Ascending aorta (tissue), 2 donors: Measurements from ENCODE around the gene TTC29. TPM values are rescaled to one million over a fixed set of nuclear protein-coding genes. Genes with fewer than 3 reads are reported as not detected.

ENCODE experiments used
- DNase-seq, 2 donors: peaks; one replicate each; pipeline ENCODE4 v3.0.0-alpha.2; 2019; ENCODE audit warnings: low spot score in 2 of 2
- H3K27ac ChIP-seq, 2 donors: fragments of 200-600 bp; sonication (generic); one replicate each; pipeline ENCODE4 v1.5.1; 2016 to 2017; ENCODE audit warnings: mild to moderate bottlenecking in 1 of 2
- H3K27me3 ChIP-seq: fragments of 200-600 bp; sonication (generic); one replicate; pipeline ENCODE4 v1.5.1; 2017
- H3K36me3 ChIP-seq, 2 donors: fragments of 200-600 bp; sonication (generic); one replicate each; pipeline ENCODE4 v1.5.1; 2016
- H3K4me1 ChIP-seq, 2 donors: fragments of 200-600 bp; sonication (generic); one replicate each; pipeline ENCODE4 v1.5.1; 2016 to 2017; ENCODE audit warnings: mild to moderate bottlenecking in 1 of 2
- H3K4me3 ChIP-seq, 2 donors: fragments of 200-600 bp; sonication (generic); one replicate each; pipeline ENCODE4 v1.5.1; 2016 to 2017; ENCODE audit warnings: mild to moderate bottlenecking in 1 of 2
- H3K9me3 ChIP-seq, 2 donors: fragments of 200-600 bp; sonication (generic); one replicate each; pipeline ENCODE4 v1.5.1; 2016
- intact Hi-C: fragments of 100-400 bp; cut with DNase I; formaldehyde crosslinking; loops from one replicate; pipeline ENCODE4 v1.15.1; 2023
- total RNA-seq: library from RNA; depleted of rRNA; stranded (reverse); fragments of >200 nt; gene quantifications from one replicate; pipeline ENCODE4 v1.1.0, GENCODE V29; 2016
- TF ChIP-seq, protein P1 (sequence below), 3 experiments: fragments of 200-600 bp in 2 of 3; fragments of 450-650 bp in 1 of 3; sonication (generic) in 2 of 3; IDR thresholded peaks; one replicate each; pipeline ENCODE4 v1.5.1; 2016 to 2019; ENCODE audit warnings: antibody characterized with exemption in 3 of 3, mild to moderate bottlenecking in 1 of 3, moderate library complexity in 1 of 3

TTC29 gene
- total RNA-seq, 1 donor from 2014 or later: not detected

DNA sequence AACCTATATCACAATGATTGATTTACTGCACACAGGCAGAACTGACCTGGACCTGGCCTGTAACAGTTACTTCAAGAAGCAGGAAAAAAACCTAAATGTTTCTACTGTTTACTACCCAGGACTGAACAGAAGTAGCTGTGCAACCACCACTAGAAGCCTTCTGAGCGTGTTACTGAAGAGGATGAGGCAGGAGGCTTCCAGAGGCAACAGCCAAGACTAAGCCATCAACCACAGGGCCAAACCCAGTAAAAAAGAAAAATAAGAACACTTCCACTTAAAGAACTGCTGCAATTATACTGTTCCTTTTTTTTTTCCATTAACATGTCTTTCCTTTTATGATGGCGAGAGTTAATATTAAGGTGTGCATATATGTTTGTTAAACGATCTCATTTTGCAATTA, 29.4 kb upstream of the TTC29 start:
- no peak overlapping the region for H3K27ac ChIP-seq
- no peaks in the 10 kb centered on the region for H3K4me1 ChIP-seq
- intact Hi-C loops: no loop called here
- DNase-seq: no peak
- no peaks in the 10 kb centered on the region for H3K27me3 ChIP-seq
- no peak overlapping the region for H3K4me3 ChIP-seq
- TF ChIP-seq, protein P1, sequence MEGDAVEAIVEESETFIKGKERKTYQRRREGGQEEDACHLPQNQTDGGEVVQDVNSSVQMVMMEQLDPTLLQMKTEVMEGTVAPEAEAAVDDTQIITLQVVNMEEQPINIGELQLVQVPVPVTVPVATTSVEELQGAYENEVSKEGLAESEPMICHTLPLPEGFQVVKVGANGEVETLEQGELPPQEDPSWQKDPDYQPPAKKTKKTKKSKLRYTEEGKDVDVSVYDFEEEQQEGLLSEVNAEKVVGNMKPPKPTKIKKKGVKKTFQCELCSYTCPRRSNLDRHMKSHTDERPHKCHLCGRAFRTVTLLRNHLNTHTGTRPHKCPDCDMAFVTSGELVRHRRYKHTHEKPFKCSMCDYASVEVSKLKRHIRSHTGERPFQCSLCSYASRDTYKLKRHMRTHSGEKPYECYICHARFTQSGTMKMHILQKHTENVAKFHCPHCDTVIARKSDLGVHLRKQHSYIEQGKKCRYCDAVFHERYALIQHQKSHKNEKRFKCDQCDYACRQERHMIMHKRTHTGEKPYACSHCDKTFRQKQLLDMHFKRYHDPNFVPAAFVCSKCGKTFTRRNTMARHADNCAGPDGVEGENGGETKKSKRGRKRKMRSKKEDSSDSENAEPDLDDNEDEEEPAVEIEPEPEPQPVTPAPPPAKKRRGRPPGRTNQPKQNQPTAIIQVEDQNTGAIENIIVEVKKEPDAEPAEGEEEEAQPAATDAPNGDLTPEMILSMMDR (IDR thresholded peaks at IDR 0.05): no peak
- H3K9me3 ChIP-seq: no peaks in the 10 kb centered on the region
- no peaks in the 10 kb centered on the region for H3K36me3 ChIP-seq

DNA sequence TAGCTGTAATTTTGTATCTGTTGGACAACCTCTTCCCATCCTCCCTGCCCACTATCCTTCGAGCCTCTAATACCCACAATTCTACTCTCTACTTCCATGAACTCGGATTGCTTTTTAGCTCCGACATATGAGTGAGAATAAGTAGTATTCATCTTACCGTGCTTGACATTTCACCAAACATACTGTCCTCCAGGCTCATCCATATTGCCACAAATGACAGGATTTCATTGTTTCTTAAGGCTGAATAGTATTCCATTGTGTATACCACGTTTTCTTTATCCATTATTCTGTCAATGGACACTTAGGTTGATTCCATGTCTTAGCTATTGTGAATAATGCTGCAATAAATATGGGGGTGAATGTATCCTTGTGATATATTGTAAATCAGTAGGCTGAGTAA, 26.4 kb upstream of the TTC29 start:
- H3K36me3 ChIP-seq: no peaks in the 10 kb centered on the region

DNA sequence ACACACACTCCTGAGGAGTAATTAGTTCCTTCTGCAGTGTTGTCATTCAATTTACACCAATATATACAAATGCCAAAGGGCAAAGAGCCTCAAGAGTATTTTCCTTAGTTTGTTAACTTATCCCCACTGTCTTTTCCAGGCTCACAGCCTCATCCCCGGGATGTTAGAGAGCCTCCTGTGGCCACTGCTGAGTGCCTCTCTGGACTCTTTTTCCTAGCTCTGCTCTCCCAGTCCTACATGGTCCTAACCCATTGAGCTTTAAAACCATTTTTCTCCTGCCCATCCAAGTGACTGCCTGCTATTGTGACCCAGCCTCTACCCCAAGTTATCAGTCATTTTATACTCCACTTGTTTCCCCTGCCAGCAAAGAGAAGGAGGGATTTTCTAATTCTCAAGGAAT, 23.5 kb upstream of the TTC29 start:
- intact Hi-C loops: no loop called here
- no peak overlapping the region for H3K27ac ChIP-seq
- H3K9me3 ChIP-seq: no peaks in the 10 kb centered on the region
- H3K4me1 ChIP-seq: no peaks in the 10 kb centered on the region
- TF ChIP-seq, protein P1 (IDR thresholded peaks at IDR 0.05): no peak
- no peak for DNase-seq
- H3K27me3 ChIP-seq: no peaks in the 10 kb centered on the region
- no peaks in the 10 kb centered on the region for H3K36me3 ChIP-seq
- H3K4me3 ChIP-seq: no peak overlapping the region

More for the DNA sequence above, 26.4 kb upstream of the TTC29 start:
- Histone ChIP-seq H3K4me1 (no peaks in the 10 kb centered on the region), H3K27me3 (no peaks in the 10 kb centered on the region), H3K4me3 (no peak overlapping the region), H3K27ac (no peak overlapping the region), H3K9me3 (no peaks in the 10 kb centered on the region)
- intact Hi-C loops: no loop called here
- DNase-seq: no peak
- TF ChIP-seq, protein P1 (IDR thresholded peaks at IDR 0.05): no peak

DNA sequence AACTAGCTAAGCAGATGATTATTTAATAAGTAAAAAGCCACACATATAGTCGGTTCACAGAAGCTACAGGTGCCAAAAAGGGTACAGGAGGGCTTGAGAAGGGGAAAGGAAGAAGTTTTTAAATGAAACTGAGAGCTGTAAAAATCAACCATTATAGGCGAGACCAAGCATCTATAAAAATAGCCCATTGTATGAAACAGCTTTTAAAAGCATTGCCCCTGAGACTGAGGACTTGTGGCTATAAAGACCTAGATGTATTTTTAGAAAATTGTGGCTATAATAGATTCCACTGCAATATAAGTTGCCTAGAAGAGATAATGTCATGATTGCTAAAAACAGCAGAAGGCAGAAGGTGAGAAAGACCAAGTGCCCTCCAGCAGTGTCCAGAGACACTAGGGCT, 15.0 kb upstream of the TTC29 start:
- TF ChIP-seq, protein P1 (IDR thresholded peaks at IDR 0.05): no peak
- DNase-seq: no peak
- Histone ChIP-seq H3K4me3 (no peak overlapping the region), H3K9me3 (no peaks in the 10 kb centered on the region), H3K27ac (no peak overlapping the region), H3K4me1 (no peaks in the 10 kb centered on the region), H3K27me3 (no peaks in the 10 kb centered on the region), H3K36me3 (no peaks in the 10 kb centered on the region)
- intact Hi-C loops: no loop called here

DNA sequence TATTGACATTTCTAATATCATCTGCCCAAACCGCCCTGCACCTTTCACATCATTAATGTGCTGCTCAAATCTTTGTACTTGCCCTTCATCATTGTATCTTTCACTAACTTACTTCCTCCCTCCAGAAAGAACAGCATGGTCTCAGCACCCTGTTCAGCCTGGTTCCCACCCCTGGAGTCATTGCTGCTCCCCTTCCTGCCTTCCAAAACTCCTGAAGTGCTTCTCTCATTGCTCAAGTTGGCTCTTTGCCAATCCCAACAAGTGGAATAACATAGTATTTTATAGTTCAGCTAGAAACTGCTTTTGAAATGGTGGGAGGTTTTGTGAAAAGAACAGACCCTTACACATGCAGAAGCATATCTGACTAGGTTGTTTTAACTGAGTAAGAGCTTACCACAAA, 14.0 kb upstream of the TTC29 start:
- DNase-seq: no peak
- Histone ChIP-seq H3K9me3 (no peaks in the 10 kb centered on the region), H3K27ac (no peak overlapping the region), H3K27me3 (no peaks in the 10 kb centered on the region), H3K36me3 (no peaks in the 10 kb centered on the region), H3K4me1 (no peaks in the 10 kb centered on the region), H3K4me3 (no peak overlapping the region)
- TF ChIP-seq, protein P1 (IDR thresholded peaks at IDR 0.05): no peak
- intact Hi-C loops: no loop called here

DNA sequence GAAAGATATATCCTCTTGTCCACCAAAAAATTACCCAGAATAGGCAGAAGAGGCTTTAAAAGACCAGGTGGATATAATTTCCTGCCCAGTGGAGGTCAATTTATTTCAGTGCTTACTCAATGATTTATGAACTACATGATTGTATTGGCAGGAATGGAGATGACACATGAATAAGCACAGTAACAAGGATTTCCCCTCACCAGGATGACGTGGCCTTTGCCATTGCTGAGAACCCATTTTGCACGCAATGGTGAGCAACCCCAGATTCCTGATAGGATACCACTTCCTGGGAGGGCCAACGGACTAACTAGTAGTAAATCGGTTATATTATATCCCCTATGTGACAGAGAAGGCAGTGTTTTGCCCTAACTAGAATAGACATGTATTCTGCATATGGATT, 11.6 kb upstream of the TTC29 start:
- TF ChIP-seq, protein P1 (IDR thresholded peaks at IDR 0.05): no peak
- Histone ChIP-seq H3K27ac (no peak overlapping the region), H3K36me3 (no peaks in the 10 kb centered on the region), H3K27me3 (no peaks in the 10 kb centered on the region), H3K4me3 (no peak overlapping the region), H3K4me1 (no peaks in the 10 kb centered on the region), H3K9me3 (no peaks in the 10 kb centered on the region)
- DNase-seq: no peak
- intact Hi-C loops: no loop called here
